HG03521 (cell line): ENCODE data around the gene CCDC124.
"Not testable (repeated sequence)": the region's sequence is repeated elsewhere in the genome, so short reads cannot be mapped to it uniquely, and the experiment has no call there.

ENCODE experiments used
- ATAC-seq: cut with Tn5 transposase; IDR thresholded peaks from one replicate; pipeline ENCODE4 v1.9.1; 2021; ENCODE audit warnings: mild to moderate bottlenecking, moderate library complexity; ENCODE audit not compliant: unreplicated experiment

CCDC124 gene

GRCh38 chr19:17977488-17977887, 44.7 kb downstream of the CCDC124 start:
- ATAC-seq: no peak

- no peak for ATAC-seq
Observed at GRCh38 chr19:17981611-17982010, 48.8 kb downstream of the CCDC124 start.

- ATAC-seq: no peak
Observed at GRCh38 chr19:17982430-17982829, 49.6 kb downstream of the CCDC124 start.

DNA sequence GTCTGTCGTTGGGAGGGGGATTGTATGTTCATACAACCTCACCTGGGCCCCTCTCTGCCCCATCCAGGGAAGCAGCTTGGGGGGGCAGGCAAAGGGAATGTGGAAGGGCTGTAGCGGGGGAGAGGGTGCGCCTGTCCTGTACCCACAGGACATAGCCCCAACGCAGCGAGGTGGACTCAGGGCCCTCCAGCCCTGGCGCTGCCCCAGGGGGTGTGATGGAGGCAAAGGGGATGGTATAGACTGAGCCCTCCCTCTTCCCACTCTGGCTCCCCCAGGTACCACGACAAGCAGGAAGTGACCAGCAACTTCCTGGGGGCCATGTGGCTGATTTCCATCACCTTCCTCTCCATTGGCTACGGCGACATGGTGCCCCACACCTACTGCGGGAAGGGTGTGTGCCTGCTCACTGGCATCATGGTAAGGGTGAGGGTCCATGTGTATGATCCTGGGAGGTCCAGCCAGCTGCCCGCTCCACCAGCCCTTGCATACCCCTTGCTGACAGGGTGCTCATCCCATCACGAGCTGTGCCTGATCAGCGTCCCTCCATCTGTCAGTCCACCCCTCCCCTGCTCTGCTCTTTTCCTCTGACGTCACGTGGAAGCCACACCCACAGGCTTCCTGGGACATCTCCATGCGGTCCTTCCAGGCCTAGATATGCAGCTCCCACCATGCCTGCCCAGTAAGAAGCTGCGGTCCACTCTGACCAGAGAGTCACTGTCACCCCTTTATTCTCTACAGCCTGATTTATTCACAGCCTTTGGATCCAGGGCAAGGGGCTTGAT, 52.4 kb downstream of the CCDC124 start:
- no peak for ATAC-seq

DNA sequence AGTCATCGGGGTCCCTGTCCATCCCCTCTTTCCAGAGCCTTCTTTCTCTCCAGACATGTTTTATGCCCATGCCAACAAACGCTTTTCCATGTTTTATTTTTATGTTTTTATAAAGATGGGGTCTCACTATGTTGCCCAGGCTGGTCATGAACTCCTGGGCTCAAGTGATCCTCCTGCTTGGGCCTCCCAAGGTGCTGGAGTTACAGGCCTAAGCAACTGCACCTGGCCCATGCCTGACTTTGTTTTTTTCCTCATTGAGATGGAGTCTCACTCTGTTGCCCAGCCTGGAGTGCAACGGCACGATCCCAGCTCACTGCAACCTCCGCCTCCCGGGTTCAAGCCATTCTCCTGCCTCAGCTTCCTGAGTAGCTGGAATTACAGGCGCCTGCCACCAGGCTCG, 53.8 kb downstream of the CCDC124 start:
- not testable (repeated sequence) for ATAC-seq

- no peak for ATAC-seq
Observed at GRCh38 chr19:17988161-17988560, 55.3 kb downstream of the CCDC124 start.

DNA sequence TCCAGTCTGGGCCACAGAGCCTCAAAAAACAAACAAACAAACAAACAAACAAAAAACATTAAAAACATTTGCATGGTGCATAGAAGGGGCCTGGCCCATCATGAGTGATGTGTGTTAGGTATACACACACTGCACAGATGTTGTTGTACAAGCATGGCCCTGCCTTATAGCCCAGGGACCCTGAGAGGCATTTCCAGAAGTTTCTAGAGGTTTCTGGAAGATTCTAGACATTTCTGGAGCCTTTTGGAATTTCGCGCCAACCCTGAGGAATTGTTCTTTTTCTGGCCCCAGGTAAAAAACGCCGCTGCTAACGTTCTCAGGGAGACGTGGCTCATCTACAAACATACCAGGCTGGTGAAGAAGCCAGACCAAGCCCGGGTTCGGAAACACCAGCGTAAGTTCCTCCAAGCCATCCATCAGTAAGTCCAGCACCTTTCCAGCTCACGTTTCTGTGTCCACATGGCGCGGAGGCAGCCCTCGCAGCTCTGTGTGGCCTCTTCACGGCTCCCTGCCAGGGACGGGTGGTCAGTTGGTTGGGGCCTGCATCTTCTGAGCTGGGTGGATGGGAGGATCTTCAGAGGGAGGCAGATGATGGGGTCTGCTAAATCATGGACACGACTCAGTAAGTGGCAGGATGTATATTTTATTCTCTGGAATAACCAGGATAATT, 56.7 kb downstream of the CCDC124 start:
- no peak for ATAC-seq

DNA sequence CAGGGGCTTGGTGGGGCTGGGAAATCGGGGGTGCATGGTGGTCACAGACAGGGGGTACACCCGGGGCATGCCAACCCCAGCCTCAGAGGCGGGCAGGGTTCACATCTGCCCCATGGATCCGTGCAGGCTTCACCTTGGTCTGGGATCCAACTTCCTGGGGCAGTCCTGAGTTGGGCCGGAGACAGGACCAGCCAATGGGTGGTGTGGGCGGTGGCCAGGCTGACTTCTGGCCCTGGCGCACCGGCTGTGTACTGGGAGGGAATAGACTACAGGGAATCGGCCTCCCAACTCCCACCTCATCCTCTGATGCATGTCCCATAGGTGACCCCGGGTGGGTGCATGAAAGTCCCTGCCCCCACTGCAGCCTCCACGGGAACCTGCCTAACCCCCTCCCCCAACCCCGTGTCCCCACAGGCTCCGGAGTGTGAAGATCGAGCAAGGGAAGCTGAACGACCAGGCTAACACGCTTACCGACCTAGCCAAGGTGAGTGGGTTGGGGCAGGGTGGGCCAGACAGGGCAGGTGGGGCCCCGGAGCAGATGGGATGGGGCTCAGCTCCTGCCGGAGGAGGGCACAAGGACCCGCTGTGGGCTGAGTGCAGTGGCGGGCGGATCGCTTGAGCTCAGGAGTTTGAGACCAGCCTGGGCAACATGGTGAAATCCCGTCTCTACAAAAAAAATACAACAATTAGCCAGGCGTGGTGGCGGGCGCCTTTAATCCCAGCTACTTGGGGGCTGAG, 60.4 kb downstream of the CCDC124 start:
- no peak for ATAC-seq
